ENCODE measurements around the gene NKAIN1.

NKAIN1 gene

DNA sequence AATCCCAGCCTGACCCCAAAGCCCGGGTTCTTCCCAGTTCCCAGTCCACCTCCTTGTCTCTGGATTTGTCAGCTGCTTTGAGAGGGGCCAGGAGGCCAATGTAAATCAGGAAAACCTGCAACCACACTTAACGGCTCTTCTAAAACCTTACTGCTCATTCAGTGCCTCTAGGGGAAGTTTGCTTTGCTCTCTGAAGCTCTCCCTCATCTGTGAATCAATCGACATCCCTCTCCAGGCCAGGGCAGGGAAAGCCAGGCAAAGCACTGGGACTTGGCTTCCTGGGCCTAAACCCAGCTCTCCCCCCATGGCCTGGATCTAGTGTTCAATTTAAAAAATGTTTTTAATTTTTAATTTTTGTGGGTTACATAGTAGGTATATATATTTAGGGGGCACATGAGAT is 9.3 kb downstream of the NKAIN1 start:
- no peak overlapping the region for H3K4me3 ChIP-seq (ENCODE audit: low read depth, low read length)
- H3K27me3 ChIP-seq = no peaks in the 10 kb centered on the region
- H3K9me3 ChIP-seq = no peaks in the 10 kb centered on the region
- TF ChIP-seq, protein P1, sequence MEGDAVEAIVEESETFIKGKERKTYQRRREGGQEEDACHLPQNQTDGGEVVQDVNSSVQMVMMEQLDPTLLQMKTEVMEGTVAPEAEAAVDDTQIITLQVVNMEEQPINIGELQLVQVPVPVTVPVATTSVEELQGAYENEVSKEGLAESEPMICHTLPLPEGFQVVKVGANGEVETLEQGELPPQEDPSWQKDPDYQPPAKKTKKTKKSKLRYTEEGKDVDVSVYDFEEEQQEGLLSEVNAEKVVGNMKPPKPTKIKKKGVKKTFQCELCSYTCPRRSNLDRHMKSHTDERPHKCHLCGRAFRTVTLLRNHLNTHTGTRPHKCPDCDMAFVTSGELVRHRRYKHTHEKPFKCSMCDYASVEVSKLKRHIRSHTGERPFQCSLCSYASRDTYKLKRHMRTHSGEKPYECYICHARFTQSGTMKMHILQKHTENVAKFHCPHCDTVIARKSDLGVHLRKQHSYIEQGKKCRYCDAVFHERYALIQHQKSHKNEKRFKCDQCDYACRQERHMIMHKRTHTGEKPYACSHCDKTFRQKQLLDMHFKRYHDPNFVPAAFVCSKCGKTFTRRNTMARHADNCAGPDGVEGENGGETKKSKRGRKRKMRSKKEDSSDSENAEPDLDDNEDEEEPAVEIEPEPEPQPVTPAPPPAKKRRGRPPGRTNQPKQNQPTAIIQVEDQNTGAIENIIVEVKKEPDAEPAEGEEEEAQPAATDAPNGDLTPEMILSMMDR (IDR thresholded peaks at IDR 0.05; ENCODE audit: low read depth, low read length) = no peak
- DNase-seq = no peak
- H3K36me3 ChIP-seq = no peaks in the 10 kb centered on the region
- no peaks in the 10 kb centered on the region for H3K4me1 ChIP-seq

DNA sequence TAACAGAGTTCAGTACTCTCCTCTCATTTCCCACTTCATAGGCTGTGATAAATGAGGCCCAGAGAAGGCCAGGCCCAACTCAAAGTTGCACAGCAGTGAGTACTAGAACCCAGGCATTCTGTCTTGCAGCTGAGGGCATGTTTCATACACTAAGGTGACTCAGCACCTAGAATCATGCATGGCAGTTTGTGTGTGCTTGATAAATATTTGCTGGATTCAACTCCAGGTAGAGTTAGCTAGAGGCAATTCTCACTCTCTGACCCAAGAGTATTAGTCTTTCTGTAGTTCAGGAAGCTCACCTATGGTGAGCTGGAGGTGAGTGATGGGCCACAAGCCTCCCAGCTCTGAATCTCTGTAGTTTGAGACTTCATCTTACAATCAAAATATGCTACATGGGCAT is 10.7 kb downstream of the NKAIN1 start:
- no peaks in the 10 kb centered on the region for H3K36me3 ChIP-seq
- DNase-seq = no peak
- no peaks in the 10 kb centered on the region for H3K27me3 ChIP-seq
- TF ChIP-seq, protein P1 (IDR thresholded peaks at IDR 0.05; ENCODE audit: low read depth, low read length) = no peak
- H3K4me1 ChIP-seq = no peaks in the 10 kb centered on the region
- no peak overlapping the region for H3K4me3 ChIP-seq (ENCODE audit: low read depth, low read length)
- no peaks in the 10 kb centered on the region for H3K9me3 ChIP-seq

DNA sequence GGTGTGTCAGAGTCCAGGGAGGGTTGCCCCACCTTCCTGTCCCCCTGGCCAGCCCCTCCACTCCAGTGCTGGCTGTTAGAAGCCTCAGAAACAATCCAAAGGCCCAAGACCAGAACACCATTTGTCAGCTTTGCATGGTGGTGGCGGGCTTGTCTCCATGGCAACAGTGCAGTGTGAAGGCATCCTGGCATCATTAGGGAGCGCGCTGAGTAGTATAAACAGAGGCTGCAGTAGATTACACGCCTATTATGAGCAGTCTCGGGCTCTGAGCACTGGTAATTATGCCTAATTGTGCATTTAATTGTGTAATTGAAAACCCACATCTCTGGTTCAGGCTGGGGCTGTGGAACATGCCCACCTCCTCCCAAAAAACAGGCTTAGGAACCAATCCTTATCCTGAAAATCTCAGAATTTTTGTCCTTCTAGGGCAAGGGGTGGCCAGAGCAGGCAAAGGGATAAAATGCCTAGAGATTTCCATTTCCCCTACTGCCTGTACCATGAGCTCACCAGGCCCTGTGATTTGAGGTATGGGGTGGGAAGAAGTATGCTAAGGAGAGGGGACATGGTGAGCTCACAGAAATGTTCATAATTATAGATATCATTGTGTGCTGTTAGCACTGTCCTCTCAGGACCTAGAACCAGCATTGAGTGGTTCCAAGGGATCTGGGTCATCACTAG is 11.7 kb downstream of the NKAIN1 start:
- peak; percentile 57 for DNase-seq
- H3K4me1 ChIP-seq = no peaks in the 10 kb centered on the region
- no peaks in the 10 kb centered on the region for H3K27me3 ChIP-seq
- H3K9me3 ChIP-seq = no peaks in the 10 kb centered on the region
- TF ChIP-seq, protein P1 (IDR thresholded peaks at IDR 0.05; ENCODE audit: low read depth, low read length) = no peak
- H3K4me3 ChIP-seq (ENCODE audit: low read depth, low read length) = no peak overlapping the region
- no peaks in the 10 kb centered on the region for H3K36me3 ChIP-seq

DNA sequence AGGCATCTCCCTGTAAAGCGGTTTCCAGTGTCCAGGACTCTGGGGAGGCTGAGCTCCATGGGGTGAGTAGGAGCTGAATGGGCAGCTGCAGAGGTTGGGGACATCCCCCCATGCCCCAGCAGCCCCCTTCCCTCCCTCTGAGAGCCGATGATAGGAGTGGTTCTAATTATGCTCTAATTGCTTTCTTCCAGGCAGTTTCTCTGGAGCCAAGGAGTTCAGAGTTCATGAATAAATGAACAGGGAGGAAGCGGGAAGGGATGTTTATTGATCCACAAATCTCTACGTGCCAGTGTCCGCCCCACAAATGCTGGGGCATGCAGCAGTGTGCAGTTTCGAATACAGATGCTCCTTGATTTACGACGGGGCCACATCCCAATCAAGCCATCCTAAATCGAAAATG is 15.6 kb downstream of the NKAIN1 start:
- Histone ChIP-seq H3K27me3 (no peaks in the 10 kb centered on the region), H3K4me1 (no peaks in the 10 kb centered on the region), H3K9me3 (no peaks in the 10 kb centered on the region), H3K4me3 (ENCODE audit: low read depth, low read length) (no peak overlapping the region), H3K36me3 (no peaks in the 10 kb centered on the region)
- DNase-seq = no peak
- TF ChIP-seq, protein P1 (IDR thresholded peaks at IDR 0.05; ENCODE audit: low read depth, low read length) = no peak

DNA sequence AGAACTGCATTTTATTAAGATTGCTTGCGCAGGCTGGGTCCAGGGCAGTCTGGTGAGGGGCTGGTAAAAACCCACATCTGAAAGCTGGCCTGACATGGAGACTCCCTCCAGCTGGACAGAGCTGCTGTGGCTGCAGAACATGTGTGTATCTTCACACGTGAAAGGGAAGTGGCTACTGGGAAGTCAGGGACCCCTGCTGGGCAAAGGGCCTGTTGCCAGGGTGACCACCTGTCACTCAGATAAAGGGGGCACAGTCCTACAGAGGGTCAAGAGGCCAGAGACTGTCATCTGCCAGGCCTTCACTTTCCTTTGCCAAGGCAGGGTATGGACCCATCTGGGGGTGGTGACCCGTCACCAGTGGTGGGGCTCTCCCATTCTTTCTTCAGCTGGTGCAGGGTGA is 17.5 kb downstream of the NKAIN1 start:
- Histone ChIP-seq H3K36me3 (no peaks in the 10 kb centered on the region), H3K4me1 (no peaks in the 10 kb centered on the region), H3K27me3 (no peaks in the 10 kb centered on the region), H3K9me3 (no peaks in the 10 kb centered on the region), H3K4me3 (ENCODE audit: low read depth, low read length) (no peak overlapping the region)
- TF ChIP-seq, protein P1 (IDR thresholded peaks at IDR 0.05; ENCODE audit: low read depth, low read length) = no peak
- DNase-seq = no peak

DNA sequence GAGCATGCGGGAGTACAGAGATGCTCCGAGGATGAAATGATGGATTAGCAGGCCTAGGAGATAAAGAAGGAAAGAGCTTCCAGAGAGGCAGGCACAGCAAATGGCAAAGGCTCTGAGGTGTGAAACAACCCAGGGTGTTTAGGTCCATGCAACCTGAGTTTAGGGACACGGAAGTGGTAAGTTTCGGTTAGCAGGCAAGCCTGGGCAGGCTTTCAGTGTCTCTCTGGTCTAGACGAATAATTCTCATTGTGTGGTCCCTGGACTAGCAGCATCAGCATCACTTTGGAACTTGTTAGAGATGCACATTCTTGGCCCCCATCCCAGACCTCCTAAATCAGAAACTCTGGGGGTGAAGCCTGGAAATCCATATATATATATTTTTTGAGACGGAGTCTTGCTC is 18.6 kb downstream of the NKAIN1 start:
- no peaks in the 10 kb centered on the region for H3K27me3 ChIP-seq
- H3K36me3 ChIP-seq = no peaks in the 10 kb centered on the region
- no peak overlapping the region for H3K4me3 ChIP-seq (ENCODE audit: low read depth, low read length)
- DNase-seq = no peak
- H3K4me1 ChIP-seq = peaks cover under 1% of the 10 kb centered on the region
- TF ChIP-seq, protein P1 (IDR thresholded peaks at IDR 0.05; ENCODE audit: low read depth, low read length) = no peak
- H3K9me3 ChIP-seq = no peaks in the 10 kb centered on the region
